ENCODE results near the gene SLC25A39. TPM values are rescaled to one million over a fixed set of nuclear protein-coding genes. Genes with fewer than 3 reads are reported as not detected.

The SLC25A39 gene
- total and polyA plus RNA-seq, 2 of the 13 experiments (the other 11 are each of a cell fraction or from before 2014, with no cell fraction given) = 144 to 151 TPM

- TF ChIP-seq ATF2 (CRISPR knock-in tag; IDR thresholded peaks at IDR 0.05) (no peak), PITX1 (CRISPR knock-in tag; IDR thresholded peaks at IDR 0.05) (no peak), ZNF160 (CRISPR knock-in tag; IDR thresholded peaks at IDR 0.05) (no peak), ZNF850 (CRISPR knock-in tag; conservative IDR thresholded peaks at IDR 0.05) (no peak), NFYB (CRISPR knock-in tag; IDR thresholded peaks at IDR 0.05) (no peak), TOPORS (CRISPR knock-in tag; IDR thresholded peaks at IDR 0.05) (no peak), ZC3H13 (CRISPR knock-in tag; IDR thresholded peaks at IDR 0.05) (no peak), DRAP1 (CRISPR knock-in tag; IDR thresholded peaks at IDR 0.05) (no peak), ZFX (CRISPR knock-in tag; IDR thresholded peaks at IDR 0.05; ENCODE audit: low read depth) (no peak), EZH2 (conservative IDR thresholded peaks at IDR 0.05; ENCODE audit: low read depth, low read length) (no peak), PTBP1 (IDR thresholded peaks at IDR 0.05; ENCODE audit: low read depth, low read length, poor library complexity, severe bottlenecking) (no peak), HNRNPLL (IDR thresholded peaks at IDR 0.05; ENCODE audit: low read depth, low read length, poor library complexity, severe bottlenecking) (peak; percentile 49), ZNF616 (CRISPR knock-in tag; IDR thresholded peaks at IDR 0.05; ENCODE audit: low read depth) (no peak), CHCHD3 (CRISPR knock-in tag; IDR thresholded peaks at IDR 0.05) (no peak), KMT2A (CRISPR knock-in tag; IDR thresholded peaks at IDR 0.05) (no peak), STAG1 (CRISPR knock-in tag; IDR thresholded peaks at IDR 0.05) (peak; percentile 45), TGIF2 (CRISPR knock-in tag; IDR thresholded peaks at IDR 0.05) (no peak), ZNF740 (CRISPR knock-in tag; IDR thresholded peaks at IDR 0.05) (no peak), SMAD9 (CRISPR knock-in tag; IDR thresholded peaks at IDR 0.05) (no peak), NONO (IDR thresholded peaks at IDR 0.05) (no peak), NONO (CRISPR knock-in tag; conservative IDR thresholded peaks at IDR 0.05) (0 out of 2 replicates have a peak, but pooled peaks have one; percentile 31), KLF12 (CRISPR knock-in tag; IDR thresholded peaks at IDR 0.05; ENCODE audit: borderline replicate concordance) (no peak), TP53 (CRISPR knock-in tag; conservative IDR thresholded peaks at IDR 0.05) (no peak)
Measured at GRCh38 chr17:44356241-44356640, 31.6 kb upstream of the SLC25A39 start (continued).
